Measurements from ENCODE around the gene ACSL3.

The ACSL3 gene

DNA sequence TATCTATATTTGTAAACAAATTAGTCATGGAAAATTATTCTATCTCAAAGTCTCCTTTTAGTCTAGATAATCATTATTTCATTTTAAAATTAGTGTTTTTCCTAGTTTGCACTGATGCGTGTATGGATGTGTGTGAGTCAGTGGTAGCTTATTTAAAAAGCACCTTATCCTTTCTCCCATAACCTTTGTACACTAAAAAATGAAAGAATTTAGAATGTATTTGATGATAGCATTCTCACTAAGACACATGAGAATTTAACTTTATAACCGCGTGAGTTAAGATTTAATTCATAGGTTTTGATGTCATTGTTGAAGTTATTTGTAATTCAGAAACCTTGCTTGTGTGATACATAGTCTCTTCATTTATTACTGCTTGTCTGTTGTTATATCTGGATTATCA lies 81.7 kb downstream of the ACSL3 start:
- no peak for DNase-seq (ENCODE audit: low read depth, low spot score)

DNA sequence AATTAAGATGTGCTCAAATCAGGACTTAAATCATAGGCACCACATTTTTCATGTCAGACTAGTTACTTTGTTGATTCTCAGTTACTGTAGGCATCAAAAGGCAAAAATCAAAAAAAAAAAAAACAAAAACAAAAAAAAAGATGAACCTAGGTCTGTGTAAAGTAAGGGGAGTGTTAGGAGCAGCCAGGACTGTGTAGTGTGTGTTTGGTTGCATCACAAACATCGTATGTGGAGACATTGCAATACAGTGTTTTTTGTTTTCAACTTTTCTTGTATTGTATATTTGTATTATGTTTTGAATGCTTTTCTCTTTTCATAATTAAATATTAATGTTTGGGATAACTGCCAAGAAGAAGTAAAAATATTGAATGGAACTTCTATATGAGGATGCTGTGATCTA lies 82.1 kb downstream of the ACSL3 start:
- no peak for DNase-seq (ENCODE audit: low read depth, low spot score)

DNA sequence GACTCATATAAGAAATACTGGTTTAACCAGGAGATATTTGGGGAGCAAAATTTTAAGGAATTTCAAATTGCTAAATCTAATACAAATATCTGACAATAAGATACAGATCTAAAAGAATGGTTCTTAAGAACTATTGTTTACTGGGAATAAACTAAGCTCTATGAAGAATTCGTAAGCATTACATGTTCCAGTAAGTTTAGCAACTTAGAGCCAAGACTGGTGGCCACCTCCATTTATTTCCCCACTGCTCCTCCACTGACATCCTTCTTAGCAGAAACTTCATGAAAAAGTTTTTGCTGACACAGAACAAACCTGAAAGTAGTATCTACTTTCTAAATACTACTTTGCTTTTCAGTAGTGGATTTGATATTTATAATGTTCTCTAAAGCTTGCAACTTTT lies 83.0 kb downstream of the ACSL3 start:
- DNase-seq (ENCODE audit: low read depth, low spot score) = no peak

DNA sequence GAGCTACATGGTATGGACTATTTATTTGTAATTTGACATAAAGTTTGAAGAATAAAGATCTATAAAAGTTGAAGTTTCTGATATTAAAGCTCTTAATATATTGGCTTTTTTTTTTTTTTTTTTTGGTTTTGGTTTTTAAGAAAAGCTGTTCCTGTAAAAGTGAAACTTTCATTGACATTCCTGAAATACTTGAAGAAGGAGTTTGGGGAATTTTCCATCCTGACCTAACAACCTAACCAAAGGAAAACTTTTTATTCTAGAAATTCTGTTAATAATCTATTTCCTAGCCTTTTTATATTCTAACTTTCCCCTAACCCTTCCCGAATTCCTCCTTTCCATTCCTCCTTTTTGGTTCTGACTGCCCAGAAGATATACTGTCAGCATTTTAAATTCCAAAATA lies 83.7 kb downstream of the ACSL3 start:
- peak; percentile 42 for DNase-seq (ENCODE audit: low read depth, low spot score)

DNA sequence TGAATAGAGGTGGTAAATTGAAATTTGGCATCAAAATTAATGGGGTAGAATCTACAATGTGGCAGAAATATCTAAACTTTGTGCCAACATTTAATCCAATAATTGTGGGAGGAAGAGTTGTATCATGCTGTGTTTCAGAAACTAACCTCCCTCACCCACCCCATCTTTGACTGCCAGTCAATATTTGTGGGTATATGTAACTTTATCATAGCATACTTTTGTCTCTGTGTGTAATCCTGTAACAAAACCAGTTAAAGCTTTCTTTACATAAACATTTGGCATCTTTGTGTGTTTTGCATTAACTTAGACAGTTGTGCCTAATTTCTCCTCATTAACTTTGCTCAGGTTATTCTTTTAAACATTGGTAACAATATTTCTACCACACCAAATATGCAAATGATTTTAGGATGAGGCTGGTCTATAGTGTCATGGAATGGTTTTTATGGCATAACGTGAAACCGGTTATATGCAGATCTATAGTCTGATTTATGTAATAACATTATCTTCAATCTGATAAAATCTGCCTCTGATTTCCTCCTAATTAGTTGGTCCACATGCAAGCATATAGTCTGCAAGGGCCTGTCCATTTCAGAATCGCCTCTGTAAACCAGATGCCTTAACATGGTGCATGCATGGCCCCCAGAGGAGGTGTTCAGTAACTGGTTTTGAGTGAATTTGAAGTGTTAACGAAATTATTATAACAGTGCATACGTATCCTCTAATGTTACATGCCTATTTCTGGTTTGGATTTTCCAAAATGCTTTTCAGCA lies 84.3 kb downstream of the ACSL3 start:
- DNase-seq (ENCODE audit: low read depth, low spot score) = no peak

DNA sequence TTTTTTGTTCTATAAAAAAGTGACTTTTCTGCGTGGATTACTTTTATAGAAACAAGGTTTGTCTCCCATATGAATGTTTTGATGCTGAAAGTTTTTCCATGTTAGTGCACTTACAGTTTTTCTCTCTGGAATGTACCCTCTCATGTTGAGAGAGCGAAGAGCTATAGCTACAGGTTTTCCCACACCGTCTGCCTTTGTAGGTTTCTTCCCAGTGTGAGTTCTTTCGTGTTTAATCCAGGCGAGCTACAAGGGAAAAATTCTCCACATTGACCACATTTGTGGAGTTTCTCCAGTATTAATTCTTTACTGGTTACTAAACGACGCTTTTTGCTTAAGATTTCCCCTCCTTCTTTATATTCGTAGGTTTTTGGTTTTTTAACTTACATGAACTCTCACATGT lies 85.1 kb downstream of the ACSL3 start:
- peak; percentile 29 for DNase-seq (ENCODE audit: low read depth, low spot score)

DNA sequence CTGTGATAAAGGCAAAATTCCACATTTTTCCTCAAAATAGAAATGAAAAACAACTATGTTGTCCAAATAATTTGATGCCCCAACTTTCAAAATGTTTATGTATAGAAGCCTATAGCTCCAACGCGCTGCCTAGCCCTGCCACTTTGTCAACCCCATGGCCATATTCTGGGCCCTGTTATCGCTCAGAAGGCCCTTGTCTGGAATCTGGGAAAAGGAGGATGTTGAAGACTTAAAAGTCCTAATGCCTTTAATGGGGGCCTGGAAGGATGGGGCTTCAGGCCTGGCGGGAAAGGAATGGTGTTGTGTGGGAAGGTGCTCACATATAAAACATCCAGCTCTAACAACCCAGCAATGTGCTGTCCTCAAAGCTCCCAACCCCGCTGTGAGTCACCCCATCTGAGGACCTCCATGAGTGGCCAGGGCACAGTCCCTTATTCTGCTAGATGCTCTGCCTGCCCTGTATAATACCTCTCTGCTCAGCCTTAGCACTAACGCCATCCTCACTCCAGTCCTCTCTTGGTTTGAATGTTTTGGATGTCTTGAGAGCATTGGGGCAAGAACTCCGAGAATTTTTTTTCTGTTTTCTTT lies 86.0 kb downstream of the ACSL3 start:
- DNase-seq (ENCODE audit: low read depth, low spot score) = no peak

DNA sequence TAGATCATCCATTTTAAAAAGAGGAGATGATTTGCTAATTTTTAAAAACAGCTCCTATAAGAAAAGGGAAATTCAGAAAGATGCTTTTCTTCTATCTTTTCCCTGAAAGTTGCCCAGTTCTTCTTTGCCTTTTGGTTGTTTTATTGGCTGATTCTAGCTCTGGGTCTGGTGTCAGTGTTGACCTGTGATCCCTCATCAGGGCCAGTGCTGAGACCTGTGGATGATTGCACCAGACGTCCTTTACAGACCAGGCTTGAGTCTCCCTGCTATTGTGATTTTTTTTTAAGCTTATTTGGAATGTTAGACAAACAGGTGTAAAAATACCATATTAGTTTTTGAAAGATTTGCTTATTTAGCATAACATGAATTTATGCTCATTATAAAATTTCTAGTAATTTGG lies 88.2 kb downstream of the ACSL3 start:
- no peak for DNase-seq (ENCODE audit: low read depth, low spot score)

DNA sequence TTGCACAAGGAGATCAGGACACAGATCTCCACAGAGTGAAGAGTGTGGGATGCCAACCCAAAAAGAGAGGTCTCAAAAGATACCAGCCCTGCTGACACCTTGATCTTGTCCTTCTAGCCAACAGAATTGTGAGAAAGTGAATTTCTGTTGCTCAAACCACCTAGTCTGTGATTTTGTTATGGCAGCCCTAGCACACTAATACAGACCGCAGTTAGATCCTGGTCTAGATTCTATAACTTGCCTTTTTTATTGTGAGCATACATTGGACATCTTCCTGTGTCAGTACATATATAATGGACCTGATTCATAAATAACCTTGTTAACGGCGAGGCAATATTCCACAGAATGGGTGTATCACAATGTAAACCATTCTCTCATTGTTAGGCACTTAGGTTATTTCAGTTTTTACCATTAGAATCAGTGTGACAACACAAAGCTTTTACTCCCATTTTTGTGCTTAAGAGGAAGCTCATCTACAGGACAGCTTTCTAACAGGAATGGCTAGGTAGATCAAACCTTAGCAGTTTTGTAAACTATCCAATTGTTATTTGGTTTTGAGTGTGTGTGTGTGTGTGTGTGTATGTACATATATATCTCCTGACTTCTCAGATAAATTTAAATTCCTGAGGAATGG lies 89.0 kb downstream of the ACSL3 start:
- DNase-seq (ENCODE audit: low read depth, low spot score) = no peak

DNA sequence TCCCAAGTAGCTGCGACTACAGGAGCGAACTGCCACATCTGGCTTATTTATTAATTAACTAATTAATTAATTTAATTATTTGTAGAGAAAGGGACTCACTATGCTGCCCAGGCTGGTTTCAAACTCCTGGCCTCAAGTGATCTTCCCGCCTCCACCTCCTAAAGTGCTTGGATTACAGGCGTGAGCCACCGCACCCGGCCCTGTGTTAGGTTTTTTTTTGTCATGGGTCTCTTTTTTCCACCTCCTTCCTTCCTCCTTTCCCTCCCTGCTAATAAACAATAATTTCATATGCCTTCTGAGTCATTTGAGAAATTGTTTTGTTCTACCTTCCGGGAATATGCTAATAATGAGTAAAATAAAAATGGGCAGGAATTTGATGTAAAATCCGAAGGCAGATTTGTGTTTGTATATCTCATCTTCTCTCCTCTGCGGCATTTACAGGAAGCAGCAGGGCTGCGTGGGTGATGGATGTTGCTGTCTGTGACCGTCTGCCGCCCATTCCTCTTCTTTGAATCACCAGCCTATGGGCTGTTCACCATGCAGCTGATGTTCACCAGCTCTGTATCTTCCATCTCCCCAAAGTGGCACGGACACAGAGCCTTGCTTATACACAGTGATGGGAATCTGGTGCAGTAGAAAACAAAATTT lies 89.9 kb downstream of the ACSL3 start:
- DNase-seq (ENCODE audit: low read depth, low spot score) = no peak

DNA sequence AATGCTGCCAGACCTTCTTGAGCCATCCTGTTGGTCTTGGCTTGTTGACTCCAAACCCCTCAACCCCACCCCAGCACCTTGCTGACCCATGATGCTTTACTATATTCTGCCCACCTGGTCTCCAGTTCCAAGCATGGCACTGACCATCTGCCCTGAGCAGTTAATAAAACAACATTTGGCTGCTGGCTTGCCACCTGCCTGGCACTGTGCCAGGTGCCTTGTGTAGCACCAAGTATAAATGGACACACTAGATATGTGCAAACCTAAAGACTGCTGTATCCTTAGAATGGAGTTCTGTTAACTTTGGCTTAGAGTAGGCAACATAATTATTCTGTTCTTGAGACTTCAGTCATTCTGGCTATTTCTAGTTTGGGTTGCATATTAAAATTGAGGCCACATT lies 91.4 kb downstream of the ACSL3 start:
- DNase-seq (ENCODE audit: low read depth, low spot score) = no peak

DNA sequence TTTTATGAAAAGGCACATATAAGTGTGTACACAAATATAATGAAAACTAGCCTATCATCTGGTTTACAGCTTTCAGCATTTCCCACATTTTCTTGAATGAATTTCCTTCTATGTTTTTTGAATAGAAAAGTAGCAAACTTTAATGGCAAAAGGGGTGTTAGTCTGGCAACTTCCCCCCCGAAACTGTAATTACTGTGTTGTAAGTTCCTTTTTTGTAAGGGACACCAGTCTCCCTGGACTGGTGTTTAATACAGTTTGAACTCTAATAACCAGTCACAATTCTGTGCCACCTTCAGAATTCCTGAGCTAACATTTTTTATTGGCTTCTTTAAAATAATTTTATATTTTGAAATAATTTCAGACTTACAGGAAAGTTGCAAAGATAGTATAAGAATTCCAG lies 94.2 kb downstream of the ACSL3 start:
- DNase-seq (ENCODE audit: low read depth, low spot score) = no peak

DNA sequence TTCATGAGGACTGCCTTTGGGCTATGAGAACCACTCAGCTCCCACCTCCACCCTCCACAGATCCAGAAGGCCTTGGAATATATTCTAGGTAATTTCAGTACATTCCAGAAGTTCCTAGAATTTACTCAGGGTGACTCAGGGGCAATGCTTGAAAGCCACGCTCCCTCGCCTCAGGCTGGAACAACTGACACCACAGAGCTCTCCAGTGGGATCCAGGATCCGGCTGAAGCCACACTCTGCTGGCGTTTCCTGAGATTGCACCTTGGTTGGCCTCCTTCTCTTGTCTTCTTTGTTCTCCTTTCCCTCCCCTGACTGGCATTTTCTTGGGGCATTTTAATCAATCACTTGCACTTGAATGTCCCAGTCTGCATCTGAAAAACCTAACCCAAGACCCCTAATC lies 98.5 kb downstream of the ACSL3 start:
- DNase-seq (ENCODE audit: low read depth, low spot score) = peak; percentile 95

DNA sequence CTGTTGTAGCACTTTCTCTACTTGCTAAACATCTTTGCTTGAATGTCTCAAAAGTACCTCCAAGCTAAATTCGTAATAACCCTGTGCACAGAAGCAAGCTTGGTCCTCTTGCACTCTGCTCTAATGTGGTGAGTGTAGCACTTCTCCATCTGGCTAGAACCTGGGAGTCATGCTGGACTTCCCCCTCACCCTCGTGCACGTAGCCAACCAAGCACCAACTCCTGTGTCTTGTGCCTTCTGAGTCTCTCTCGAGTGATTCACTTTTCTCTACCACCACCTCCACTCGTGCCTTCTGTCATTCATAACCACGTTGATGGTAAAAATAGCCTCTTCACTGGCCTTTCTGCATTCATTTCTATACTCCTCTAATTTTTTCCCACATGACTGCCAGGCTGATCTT lies 99.3 kb downstream of the ACSL3 start:
- DNase-seq (ENCODE audit: low read depth, low spot score) = no peak

DNA sequence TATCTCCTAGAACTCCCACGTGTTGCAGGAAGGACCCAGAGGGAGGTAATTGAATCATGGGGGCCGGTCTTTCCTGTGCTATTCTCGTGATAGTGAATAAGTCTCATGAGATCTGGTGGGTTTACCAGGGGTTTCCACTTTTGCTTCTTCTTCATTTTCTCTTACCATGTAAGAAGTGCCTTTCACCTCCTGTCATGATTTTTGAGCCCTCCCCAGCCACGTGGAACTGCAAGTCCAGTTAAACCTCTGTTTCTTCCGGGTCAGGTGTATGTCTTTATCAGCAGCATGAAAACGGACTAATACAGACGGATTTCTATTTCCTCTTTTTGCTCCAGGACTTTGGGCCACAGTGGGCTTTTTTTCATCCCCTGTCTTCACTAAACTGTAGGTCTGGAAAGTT lies 102.8 kb downstream of the ACSL3 start:
- DNase-seq (ENCODE audit: low read depth, low spot score) = no peak

DNA sequence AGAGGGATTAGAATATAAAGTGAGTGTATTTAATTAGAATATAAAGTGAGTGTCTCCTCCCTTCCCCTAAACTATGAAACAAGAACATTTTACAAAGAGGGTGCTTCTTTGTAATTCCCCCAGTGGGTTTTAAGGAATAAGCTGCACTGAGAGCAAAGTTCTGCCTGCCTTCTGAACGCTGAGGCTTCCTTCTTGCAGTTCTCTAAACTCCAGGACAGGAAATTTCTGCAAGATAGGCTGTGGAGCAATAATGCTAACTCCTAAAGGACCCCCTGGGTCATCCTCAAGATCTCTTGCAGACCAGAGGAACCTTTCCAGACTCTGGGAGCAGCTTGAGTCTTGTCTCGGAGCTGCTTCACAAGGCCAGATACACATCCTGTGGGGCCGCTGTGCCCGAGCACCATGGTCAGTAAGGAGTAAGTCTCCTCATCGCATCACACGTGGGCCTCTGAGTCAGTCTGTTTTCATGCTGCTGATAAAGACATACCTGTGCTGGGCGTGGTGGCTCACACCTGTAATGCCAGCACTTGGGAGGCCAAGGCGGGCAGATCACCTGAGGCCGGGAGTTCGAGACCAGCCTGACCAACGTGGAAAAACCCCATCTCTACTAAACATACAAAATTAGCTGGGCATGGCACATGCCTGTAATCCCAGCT lies 103.7 kb downstream of the ACSL3 start:
- DNase-seq (ENCODE audit: low read depth, low spot score) = no peak

DNA sequence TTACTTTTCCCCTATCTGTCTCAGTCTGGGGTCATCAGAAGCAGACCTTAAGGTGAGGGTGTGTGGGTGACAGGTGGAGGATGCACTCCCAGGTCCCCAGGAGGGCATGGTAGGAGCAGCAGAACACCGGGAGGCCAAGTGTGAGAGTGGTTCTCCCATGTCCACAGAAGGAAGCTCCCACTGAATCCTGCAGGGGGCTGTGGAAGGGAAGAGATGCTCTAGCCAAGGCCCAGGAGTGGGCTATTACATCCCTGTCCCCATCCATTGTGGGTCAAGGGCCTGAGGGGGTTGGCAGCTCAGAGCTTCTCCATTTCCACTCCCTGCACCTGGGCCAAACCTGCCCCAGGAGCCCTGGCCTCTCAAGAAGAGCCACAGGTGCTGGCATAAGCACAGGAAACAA lies 104.7 kb downstream of the ACSL3 start:
- no peak for DNase-seq (ENCODE audit: low read depth, low spot score)

DNA sequence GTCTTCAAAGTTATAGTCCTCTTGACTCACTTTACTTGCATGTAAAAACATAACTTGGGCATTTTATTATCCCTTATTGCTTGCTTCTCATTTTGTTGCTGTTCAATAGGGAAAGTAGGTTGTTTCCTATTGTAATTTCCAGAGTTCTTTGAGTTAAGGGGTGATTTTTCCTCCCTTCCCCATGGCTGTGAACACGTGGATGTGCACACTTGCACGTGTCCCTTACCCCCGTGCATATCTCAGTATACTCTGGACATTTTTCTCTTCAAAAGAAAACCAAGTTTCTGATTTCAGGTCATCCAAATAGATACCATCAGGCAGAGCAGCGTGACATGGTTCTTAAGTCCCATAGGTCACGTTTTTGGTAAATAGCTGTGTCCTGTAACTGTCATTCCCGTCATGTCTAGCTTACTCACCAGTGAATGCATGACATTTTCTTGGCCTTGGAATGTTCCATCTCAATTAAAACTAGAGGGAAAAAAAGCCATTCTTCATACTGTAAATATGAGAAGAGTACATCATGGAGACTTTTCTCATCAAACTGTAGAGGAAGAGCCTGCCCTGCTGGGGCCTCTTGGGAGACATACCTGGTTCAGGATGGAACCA lies 107.8 kb downstream of the ACSL3 start:
- no peak for DNase-seq (ENCODE audit: low read depth, low spot score)

DNA sequence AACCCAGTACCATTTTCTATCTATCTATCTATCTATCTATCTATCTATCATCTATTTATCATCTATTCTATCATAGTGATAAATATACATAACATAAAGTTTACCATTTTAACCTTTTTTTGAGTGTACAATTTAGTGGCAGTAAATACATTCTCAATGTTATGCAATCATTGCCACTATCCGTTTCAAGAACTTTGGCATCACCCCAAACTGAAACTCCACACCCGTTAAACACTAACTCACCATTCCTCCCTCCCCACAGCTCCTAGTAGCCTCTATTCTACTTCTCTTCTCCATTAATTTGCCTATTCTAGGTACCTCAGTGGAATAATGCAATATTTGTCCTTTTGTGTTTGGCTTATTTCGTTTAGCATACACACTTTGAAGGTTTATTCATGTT lies 108.7 kb downstream of the ACSL3 start:
- peak; percentile 37 for DNase-seq (ENCODE audit: low read depth, low spot score)

DNA sequence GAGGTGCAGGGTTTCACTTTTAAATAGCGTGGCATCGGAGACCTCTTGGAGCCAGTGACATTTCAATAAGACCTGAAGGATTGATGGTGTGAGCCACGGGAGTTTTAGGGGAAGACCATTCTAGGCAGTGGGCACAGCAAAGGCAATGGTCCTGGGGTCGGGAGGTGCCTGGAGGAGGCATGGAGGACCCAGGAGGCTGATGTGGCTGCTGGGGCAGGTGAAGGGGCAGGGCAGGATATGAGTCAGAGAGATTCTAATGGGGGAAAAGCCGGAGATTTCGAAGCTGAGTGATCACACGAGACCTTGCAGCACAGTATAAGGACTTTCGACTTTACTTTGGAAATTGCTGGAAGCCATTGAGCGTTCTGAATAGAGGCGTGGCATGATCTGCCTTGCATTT lies 111.6 kb downstream of the ACSL3 start:
- no peak for DNase-seq (ENCODE audit: low read depth, low spot score)

DNA sequence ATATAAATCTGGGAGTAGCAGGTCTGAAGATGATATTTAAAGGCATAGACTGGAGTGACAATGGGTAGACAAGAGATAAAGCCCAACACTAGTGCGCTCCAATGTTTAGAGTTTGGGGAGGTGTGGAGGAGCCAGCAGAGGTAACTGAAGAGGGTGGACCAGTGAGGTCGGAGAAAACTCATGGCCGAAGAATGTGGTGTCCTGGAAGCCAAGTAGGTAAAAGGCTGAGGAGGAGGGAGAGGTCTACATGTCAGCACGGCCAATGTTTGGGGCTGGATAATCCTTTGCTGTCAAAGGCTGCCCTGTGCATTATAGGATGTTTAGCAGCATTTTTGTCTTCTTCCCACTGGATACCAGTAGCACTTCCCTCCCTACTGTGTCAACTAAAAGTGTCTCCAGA lies 112.4 kb downstream of the ACSL3 start:
- no peak for DNase-seq (ENCODE audit: low read depth, low spot score)

DNA sequence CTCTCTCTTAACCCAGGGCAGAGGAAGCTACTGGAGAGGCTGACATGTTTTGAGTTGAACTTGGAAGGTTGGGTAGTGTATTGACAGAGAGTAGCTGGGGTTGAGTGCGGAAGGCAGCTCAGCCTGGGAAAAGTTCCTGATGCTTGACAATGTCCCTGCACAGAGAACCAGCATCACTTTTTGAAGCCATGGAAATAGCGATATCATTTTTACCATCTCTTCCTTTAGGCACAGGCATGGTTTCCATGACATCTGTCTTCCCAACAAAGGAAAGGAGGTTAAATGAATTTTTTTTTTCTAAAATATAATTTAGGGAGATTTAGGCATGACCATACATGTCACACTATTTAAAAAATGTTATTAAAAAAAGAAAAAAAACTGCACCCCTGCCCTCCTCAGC lies 112.9 kb downstream of the ACSL3 start:
- DNase-seq (ENCODE audit: low read depth, low spot score) = no peak

Measured in astrocyte of the hippocampus (primary cell).